HL-60 (cell line): Measurements from ENCODE around the gene STEAP3.

Experiments used
- DNase-seq, 2 experiments: peaks; one replicate each; pipeline ENCODE4 v3.0.0-alpha.2; 2010 to 2020; ENCODE audit warnings: low read depth in 1 of 2, low spot score in 1 of 2
- H3K27ac ChIP-seq: fragments of 250-450 bp; sonication (Bioruptor Pico); replicated peaks from 2 replicates; pipeline ENCODE4 v1.5.1; 2020; ENCODE audit warnings: mild to moderate bottlenecking, moderate library complexity
- H3K27me3 ChIP-seq: fragments of 250-450 bp; sonication (Bioruptor Pico); 2 replicates; pipeline ENCODE4 v1.5.1; 2021; ENCODE audit warnings: mild to moderate bottlenecking, moderate library complexity; ENCODE audit not compliant: insufficient read depth, poor library complexity, severe bottlenecking
- H3K4me3 ChIP-seq: replicated peaks from 2 replicates; pipeline ENCODE4 v1.5.1; 2011; ENCODE audit warnings: mild to moderate bottlenecking, control low read depth, low read length; ENCODE audit not compliant: insufficient read depth
- CTCF ChIP-seq: IDR thresholded peaks from one replicate; pipeline ENCODE4 v1.5.1; 2011; ENCODE audit warnings: low read length, control low read depth, inconsistent platforms; ENCODE audit not compliant: insufficient read depth
- GABPA ChIP-seq: IDR thresholded peaks from 2 replicates; pipeline ENCODE4 v1.6.1; 2012; ENCODE audit warnings: low read depth
- POLR2AphosphoS5 ChIP-seq: IDR thresholded peaks from 2 replicates; pipeline ENCODE4 v1.6.1; 2012; ENCODE audit warnings: low read depth
- SPI1 ChIP-seq: IDR thresholded peaks from 2 replicates; pipeline ENCODE4 v1.6.1; 2012; ENCODE audit warnings: low read depth, mild to moderate bottlenecking, borderline replicate concordance
- TF ChIP-seq, protein P1 (sequence below): IDR thresholded peaks from 2 replicates; pipeline ENCODE4 v1.6.1; 2012; ENCODE audit warnings: low read depth; ENCODE audit not compliant: insufficient replicate concordance

Gene STEAP3

DNA sequence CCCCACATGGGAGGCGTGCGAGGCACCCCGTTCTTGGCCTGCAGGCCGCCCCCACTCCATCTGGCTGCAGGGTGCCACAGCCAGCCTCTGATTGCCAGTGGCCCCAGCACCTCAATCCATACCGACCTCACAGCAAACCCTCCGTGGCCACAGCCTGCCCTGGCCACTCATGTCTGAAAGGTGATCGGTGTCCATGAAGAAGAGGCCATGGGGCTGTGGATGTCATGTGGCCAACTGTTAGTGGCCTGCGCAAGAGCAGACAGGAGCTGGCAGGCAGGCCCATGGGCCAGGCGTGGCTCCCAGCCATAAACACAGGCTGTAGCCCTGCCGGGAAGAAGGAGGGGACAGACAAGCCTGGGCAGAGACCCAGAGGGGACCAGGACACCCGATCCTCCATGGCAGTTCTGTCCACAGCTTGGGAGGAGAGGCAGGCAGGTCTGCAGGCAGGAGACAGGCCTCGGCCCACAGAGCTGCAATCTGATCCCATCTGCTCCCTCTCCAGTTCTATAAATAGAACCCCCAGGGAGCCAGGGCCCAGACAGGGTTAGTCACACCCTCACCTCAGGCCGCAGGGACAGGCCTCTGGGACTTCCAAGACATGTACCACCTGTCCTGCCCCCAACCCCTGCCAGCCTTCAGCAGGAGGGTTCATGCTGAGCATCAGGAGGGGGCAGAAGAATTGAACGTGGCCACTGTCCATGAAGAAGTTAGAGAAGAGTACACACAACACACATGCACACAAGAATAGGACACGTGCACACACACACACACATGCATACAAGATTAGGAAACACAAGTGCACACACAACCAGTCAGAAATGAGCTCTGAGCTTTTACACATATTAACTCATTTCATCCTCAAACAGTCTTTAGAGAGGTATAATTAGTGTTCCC is 16.9 kb downstream of the STEAP3 start:
- Histone ChIP-seq H3K4me3 (no peak overlapping the region), H3K27ac (no peak overlapping the region), H3K27me3 (no peaks in the 10 kb centered on the region)
- no peak for TF ChIP-seq POLR2AphosphoS5
- TF ChIP-seq SPI1 = no peak
- no peak for TF ChIP-seq CTCF
- TF ChIP-seq, protein P1, sequence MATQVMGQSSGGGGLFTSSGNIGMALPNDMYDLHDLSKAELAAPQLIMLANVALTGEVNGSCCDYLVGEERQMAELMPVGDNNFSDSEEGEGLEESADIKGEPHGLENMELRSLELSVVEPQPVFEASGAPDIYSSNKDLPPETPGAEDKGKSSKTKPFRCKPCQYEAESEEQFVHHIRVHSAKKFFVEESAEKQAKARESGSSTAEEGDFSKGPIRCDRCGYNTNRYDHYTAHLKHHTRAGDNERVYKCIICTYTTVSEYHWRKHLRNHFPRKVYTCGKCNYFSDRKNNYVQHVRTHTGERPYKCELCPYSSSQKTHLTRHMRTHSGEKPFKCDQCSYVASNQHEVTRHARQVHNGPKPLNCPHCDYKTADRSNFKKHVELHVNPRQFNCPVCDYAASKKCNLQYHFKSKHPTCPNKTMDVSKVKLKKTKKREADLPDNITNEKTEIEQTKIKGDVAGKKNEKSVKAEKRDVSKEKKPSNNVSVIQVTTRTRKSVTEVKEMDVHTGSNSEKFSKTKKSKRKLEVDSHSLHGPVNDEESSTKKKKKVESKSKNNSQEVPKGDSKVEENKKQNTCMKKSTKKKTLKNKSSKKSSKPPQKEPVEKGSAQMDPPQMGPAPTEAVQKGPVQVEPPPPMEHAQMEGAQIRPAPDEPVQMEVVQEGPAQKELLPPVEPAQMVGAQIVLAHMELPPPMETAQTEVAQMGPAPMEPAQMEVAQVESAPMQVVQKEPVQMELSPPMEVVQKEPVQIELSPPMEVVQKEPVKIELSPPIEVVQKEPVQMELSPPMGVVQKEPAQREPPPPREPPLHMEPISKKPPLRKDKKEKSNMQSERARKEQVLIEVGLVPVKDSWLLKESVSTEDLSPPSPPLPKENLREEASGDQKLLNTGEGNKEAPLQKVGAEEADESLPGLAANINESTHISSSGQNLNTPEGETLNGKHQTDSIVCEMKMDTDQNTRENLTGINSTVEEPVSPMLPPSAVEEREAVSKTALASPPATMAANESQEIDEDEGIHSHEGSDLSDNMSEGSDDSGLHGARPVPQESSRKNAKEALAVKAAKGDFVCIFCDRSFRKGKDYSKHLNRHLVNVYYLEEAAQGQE = no peak
- no peak for TF ChIP-seq GABPA
- no peak for DNase-seq

DNA sequence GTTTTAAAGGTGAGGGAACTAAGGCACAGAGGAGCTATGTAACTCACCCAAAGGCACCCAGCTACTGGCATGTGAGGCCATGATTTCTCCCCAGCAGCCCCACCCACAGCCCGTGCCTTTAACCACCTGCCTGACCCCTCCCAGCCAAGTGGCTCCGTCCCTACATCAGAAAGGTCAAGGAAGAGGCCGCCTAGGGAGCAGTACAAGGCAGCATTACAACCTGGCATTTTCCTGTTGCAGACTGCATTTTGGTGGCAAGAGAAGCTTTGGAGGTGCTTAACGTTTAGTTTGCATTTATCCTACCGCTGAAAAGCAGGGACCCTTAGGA is 17.5 kb downstream of the STEAP3 start:
- Histone ChIP-seq H3K27ac (no peak overlapping the region), H3K4me3 (no peak overlapping the region), H3K27me3 (no peaks in the 10 kb centered on the region)
- no peak for DNase-seq
- TF ChIP-seq GABPA (no peak), POLR2AphosphoS5 (no peak), CTCF (no peak), SPI1 (no peak)
- TF ChIP-seq, protein P1 = no peak

- TF ChIP-seq CTCF = no peak
- TF ChIP-seq, protein P1 = no peak
- no peak for TF ChIP-seq POLR2AphosphoS5
- no peak for TF ChIP-seq GABPA
- no peak for TF ChIP-seq SPI1
Measured at GRCh38 chr2:119242276-119243119, 18.9 kb downstream of the STEAP3 start.

More at GRCh38 chr2:119242276-119243119, 18.9 kb downstream of the STEAP3 start:
- H3K4me3 ChIP-seq = no peak overlapping the region
- H3K27me3 ChIP-seq = no peaks in the 10 kb centered on the region
- no peak for DNase-seq
- H3K27ac ChIP-seq = no peak overlapping the region
